Measurements from ENCODE around the gene FST.

FST gene

GRCh38 chr5:53480416-53481158, at the start of gene FST:
FST (plus strand) TSS chr5:53480629; CDS start chr5:53480792, 163 bp downstream.
- DNase-seq, result peak; percentile 65

GRCh38 chr5:53431665-53432064, 48.8 kb upstream of the FST start:
- DNase-seq, result no peak

- no peak for DNase-seq
Measured at GRCh38 chr5:53433026-53433425, 47.4 kb upstream of the FST start.

GRCh38 chr5:53434541-53434940, 45.9 kb upstream of the FST start:
- DNase-seq, result no peak

GRCh38 chr5:53436480-53437191, 43.8 kb upstream of the FST start:
- no peak for DNase-seq

- DNase-seq, result no peak
Measured at GRCh38 chr5:53438079-53438478, 42.4 kb upstream of the FST start.

- no peak for DNase-seq
Measured at GRCh38 chr5:53438486-53439472, 41.6 kb upstream of the FST start.

GRCh38 chr5:53442961-53443360, 37.5 kb upstream of the FST start:
- DNase-seq, result no peak

GRCh38 chr5:53445569-53445968, 34.9 kb upstream of the FST start:
- DNase-seq, result no peak

GRCh38 chr5:53446908-53447307, 33.5 kb upstream of the FST start:
- DNase-seq, result no peak

- DNase-seq, result no peak
Measured at GRCh38 chr5:53448851-53449250, 31.6 kb upstream of the FST start.

GRCh38 chr5:53453898-53454718, 26.3 kb upstream of the FST start:
- no peak for DNase-seq

GRCh38 chr5:53454719-53455000, 25.8 kb upstream of the FST start:
- no peak for DNase-seq

GRCh38 chr5:53456366-53456765, 24.1 kb upstream of the FST start:
- no peak for DNase-seq

GRCh38 chr5:53463909-53464621, 16.4 kb upstream of the FST start:
- no peak for DNase-seq

GRCh38 chr5:53464722-53465121, 15.7 kb upstream of the FST start:
- DNase-seq, result peak; percentile 58

- DNase-seq, result no peak
Measured at GRCh38 chr5:53469946-53470687, 10.3 kb upstream of the FST start.

- no peak for DNase-seq
Measured at GRCh38 chr5:53472279-53472678, 8.2 kb upstream of the FST start.

- DNase-seq, result no peak
Measured at GRCh38 chr5:53472720-53473510, 7.5 kb upstream of the FST start.

- DNase-seq, result no peak
Measured at GRCh38 chr5:53473633-53474032, 6.8 kb upstream of the FST start.

Data from islet precursor cell (in vitro differentiated cells).